Activated naive CD8-positive, alpha-beta T cell treated with anti-CD3 and anti-CD28 coated beads, Interleukin-2, amount 50 U/mL, for 16 hours (primary cell): Measurements from ENCODE around the gene SLC23A2.
A peak's percentile ranks its signal among the peaks of the same experiment; 100 is the strongest.
"Not testable (repeated sequence)": the region's sequence is repeated elsewhere in the genome, so short reads cannot be mapped to it uniquely, and the experiment has no call there.

ENCODE experiments used
- DNase-seq: peaks from one replicate; pipeline ENCODE4 v3.0.0-alpha.2; 2020; ENCODE audit warnings: low read depth, low spot score

The SLC23A2 gene

GRCh38 chr20:5008759-5009158 lies 7.4 kb upstream of the SLC23A2 start:
- no peak for DNase-seq

GRCh38 chr20:5005326-5005725 lies 4.0 kb upstream of the SLC23A2 start:
- DNase-seq: no peak

- DNase-seq: not testable (repeated sequence)
Observed at GRCh38 chr20:5004825-5005224, 3.5 kb upstream of the SLC23A2 start.

GRCh38 chr20:5003626-5004025 lies 2.3 kb upstream of the SLC23A2 start:
- no peak for DNase-seq

GRCh38 chr20:5002077-5002413 lies 735 bp upstream of the SLC23A2 start:
- no peak for DNase-seq

GRCh38 chr20:5000263-5001173 lies 792 bp downstream of the SLC23A2 start:
- no peak for DNase-seq

- no peak for DNase-seq
Observed at GRCh38 chr20:4999788-5000187, 1.5 kb downstream of the SLC23A2 start.

GRCh38 chr20:4998160-4998651 lies 3.1 kb downstream of the SLC23A2 start:
- no peak for DNase-seq

GRCh38 chr20:4997222-4997621 lies 4.1 kb downstream of the SLC23A2 start:
- DNase-seq: no peak

GRCh38 chr20:4989570-4989969 lies 11.7 kb downstream of the SLC23A2 start:
- no peak for DNase-seq

- DNase-seq: no peak
Observed at GRCh38 chr20:4987130-4987529, 14.2 kb downstream of the SLC23A2 start.

GRCh38 chr20:4985658-4986057 lies 15.7 kb downstream of the SLC23A2 start:
- DNase-seq: no peak

GRCh38 chr20:4982281-4982680 lies 19.0 kb downstream of the SLC23A2 start:
- no peak for DNase-seq

- DNase-seq: no peak
Observed at GRCh38 chr20:4979841-4980410, 21.4 kb downstream of the SLC23A2 start.

GRCh38 chr20:4978050-4978918 lies 23.0 kb downstream of the SLC23A2 start:
- DNase-seq: no peak

- not testable (repeated sequence) for DNase-seq
Observed at GRCh38 chr20:4976014-4976413, 25.3 kb downstream of the SLC23A2 start.

- DNase-seq: peak; percentile 4
Observed at GRCh38 chr20:4973330-4974097, 27.8 kb downstream of the SLC23A2 start.

- no peak for DNase-seq
Observed at GRCh38 chr20:4972506-4973251, 28.6 kb downstream of the SLC23A2 start.

- DNase-seq: no peak
Observed at GRCh38 chr20:4971064-4971463, 30.2 kb downstream of the SLC23A2 start.

- DNase-seq: no peak
Observed at GRCh38 chr20:4967752-4968477, 33.4 kb downstream of the SLC23A2 start.
